ENCODE measurements around the gene MEIKIN.
"Not testable (repeated sequence)": the region's sequence is repeated elsewhere in the genome, so short reads cannot be mapped to it uniquely, and the experiment has no call there.

GRCh38 chr5:131871251-131871650, 74.2 kb downstream of the MEIKIN start:
- TF ChIP-seq EZH2 (IDR thresholded peaks at IDR 0.05; ENCODE audit: low read length); CTCF (optimal IDR thresholded peaks at IDR 0.05 in 1 of 3, IDR thresholded peaks at IDR 0.05 in 1 of 3, conservative IDR thresholded peaks at IDR 0.05 in 1 of 3; ENCODE audit: extremely low read depth in 1 of 3, insufficient read depth in 2 of 3, low read length in 3 of 3): not testable (repeated sequence)

All from keratinocyte (primary cell).